Stimulated activated CD8-positive, alpha-beta memory T cell treated with anti-CD3 and anti-CD28 coated beads, Interleukin-12 subunit alpha, Interleukin-12 subunit beta, amount 100 ng/mL, for 24 hours (primary cell): ENCODE data around the gene NFKBIZ.
"Not testable (repeated sequence)": the region's sequence is repeated elsewhere in the genome, so short reads cannot be mapped to it uniquely, and the experiment has no call there.

Experiments
- DNase-seq: peaks from one replicate; pipeline ENCODE4 v3.0.0-alpha.2; 2020; ENCODE audit errors: extremely low read depth

The NFKBIZ gene

DNA sequence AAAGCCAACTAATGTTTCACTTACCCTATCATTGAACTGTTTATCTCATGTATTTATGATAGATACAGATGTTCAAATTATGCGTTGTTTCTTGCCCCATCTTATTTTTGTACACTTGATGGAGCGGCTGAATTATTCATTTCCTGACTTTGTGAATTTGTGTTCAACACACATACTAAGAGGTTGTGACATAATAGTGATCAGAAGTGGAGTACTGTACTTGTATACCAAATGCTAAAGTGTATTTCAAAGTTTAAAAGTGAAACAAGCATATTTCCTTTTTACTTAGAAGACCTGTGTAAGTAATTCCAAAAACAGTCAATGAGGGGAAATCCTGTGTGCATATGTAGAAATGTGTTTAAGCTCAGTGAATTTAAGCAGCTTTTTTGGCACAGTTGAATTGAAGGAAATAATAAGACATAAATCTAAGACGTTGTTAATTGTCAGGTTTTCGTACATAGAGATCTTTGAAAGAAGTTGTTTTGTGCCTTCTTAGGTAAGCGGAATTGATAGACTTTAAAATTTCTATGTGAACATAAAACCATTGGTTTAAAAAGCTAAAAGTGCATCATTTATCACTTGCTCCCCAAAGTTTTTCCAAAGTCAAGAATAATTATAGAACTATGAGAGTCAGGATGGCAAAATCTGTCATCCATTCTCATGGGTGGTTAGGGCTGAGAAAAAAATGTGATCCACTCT, 1.9 kb downstream of the NFKBIZ start:
- no peak for DNase-seq

DNA sequence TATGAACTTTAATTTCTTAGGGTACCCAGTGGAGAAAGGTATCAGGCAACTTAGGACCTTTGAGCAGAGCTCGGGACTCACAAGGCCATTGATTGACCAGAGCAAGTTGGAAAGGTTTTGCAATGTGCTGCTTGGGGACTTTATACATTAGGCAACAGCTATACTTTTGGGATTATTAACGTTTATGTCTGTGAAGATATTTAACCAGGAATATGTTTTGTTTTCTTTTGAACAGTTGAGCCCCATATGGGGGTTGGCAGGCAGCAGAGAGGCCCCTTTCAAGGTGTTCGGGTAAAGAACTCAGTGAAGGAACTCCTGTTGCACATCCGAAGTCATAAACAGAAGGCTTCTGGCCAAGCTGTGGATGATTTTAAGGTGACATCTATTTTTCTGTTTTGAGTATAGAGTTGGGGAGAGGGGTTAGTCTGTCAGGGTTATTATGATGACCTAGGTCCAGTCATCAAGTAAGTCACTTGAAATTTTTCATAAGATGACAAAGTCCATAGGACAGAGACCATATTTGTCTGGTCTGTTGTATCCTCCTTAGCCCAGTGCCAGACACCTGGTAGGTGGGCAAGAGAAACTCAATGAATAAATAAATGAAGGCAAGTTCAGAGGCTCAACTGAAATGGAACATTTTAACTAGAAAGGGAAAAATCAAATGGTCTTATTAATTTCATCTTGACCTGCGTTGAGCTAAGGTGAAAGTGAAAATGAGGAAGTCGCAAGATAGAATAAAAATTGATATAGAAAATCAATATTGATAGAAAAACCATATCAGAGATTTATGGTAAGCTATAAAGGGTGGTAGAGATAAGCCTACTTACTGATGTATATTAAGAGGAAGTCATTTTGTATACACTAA, 2.8 kb downstream of the NFKBIZ start:
- no peak for DNase-seq

DNA sequence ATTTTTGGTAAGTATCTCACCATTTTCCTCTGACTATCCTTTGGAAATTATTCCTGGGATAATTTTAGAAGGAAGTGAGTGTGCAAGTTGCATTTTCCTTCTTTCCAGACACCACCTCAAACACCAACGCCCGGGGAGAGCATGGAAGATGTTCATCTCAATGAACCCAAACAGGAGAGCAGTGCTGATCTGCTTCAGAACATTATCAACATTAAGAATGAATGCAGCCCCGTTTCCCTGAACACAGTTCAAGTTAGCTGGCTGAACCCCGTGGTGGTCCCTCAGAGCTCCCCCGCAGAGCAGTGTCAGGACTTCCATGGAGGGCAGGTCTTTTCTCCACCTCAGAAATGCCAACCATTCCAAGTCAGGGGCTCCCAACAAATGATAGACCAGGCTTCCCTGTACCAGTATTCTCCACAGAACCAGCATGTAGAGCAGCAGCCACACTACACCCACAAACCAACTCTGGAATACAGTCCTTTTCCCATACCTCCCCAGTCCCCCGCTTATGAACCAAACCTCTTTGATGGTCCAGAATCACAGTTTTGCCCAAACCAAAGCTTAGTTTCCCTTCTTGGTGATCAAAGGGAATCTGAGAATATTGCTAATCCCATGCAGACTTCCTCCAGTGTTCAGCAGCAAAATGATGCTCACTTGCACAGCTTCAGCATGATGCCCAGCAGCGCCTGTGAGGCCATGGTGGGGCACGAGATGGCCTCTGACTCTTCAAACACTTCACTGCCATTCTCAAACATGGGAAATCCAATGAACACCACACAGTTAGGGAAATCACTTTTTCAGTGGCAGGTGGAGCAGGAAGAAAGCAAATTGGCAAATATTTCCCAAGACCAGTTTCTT, 3.9 kb downstream of the NFKBIZ start:
- DNase-seq: no peak

DNA sequence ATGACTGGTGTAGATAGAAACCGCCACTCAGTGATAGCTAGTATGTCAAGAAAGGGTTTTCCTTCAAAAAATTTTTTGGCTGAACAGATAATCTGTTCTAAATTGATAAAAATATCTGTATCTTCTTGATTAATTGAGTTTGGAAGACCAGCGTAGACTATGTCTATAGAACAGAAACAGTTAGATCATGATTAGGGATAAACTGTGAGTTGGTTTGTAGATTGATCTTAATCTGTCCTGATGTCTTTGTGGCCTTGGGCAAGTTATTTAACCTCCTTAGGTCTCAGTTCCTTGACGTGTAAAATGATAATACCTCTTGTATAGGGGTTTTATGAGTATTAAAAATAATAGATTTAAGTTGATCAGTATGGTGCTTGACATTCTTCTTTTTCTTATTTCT, 4.7 kb downstream of the NFKBIZ start:
- no peak for DNase-seq

DNA sequence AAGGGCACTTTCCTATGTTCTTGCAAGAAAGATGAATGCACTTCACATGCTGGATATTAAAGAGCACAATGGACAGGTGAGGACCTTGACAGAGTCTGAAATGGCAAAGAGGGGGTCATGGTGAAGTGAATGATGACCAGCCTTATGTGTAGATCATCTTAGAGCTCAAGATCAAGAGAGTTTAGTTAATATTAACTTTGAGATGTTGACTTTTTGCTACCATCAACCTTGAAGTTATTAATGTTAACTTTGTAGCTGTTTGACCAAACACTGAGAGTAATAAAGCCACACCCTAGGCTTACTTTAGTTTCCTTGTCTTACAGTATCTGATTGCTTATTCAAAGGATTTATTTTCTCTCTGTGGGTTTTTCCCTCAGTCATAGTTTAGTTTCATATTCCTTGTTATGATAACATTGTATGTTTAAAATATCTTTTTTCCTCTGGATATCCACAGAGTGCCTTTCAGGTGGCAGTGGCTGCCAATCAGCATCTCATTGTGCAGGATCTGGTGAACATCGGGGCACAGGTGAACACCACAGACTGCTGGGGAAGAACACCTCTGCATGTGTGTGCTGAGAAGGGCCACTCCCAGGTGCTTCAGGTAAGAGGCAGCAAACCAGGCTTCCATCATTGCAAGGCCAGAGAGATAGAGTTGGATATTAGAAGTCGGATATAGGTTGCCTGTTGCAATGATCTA, 5.4 kb downstream of the NFKBIZ start:
- no peak for DNase-seq

DNA sequence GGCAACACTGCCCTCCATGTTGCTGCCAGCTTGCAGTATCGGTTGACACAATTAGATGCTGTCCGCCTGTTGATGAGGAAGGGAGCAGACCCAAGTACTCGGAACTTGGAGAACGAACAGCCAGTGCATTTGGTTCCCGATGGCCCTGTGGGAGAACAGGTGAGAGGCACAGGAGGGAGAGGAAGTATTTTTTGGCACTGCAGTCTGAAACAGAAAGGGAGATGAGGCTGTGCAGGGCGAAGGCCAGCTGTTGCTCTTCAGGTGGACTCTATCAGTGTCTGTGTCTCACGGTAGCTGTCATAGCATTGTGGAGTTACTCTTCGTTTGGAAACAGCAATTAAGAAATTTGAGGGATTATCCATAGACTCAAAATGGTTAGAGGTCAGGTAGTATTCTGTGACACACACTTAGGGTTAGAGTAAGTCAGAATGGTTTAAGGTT, 8.0 kb downstream of the NFKBIZ start:
- DNase-seq: no peak

DNA sequence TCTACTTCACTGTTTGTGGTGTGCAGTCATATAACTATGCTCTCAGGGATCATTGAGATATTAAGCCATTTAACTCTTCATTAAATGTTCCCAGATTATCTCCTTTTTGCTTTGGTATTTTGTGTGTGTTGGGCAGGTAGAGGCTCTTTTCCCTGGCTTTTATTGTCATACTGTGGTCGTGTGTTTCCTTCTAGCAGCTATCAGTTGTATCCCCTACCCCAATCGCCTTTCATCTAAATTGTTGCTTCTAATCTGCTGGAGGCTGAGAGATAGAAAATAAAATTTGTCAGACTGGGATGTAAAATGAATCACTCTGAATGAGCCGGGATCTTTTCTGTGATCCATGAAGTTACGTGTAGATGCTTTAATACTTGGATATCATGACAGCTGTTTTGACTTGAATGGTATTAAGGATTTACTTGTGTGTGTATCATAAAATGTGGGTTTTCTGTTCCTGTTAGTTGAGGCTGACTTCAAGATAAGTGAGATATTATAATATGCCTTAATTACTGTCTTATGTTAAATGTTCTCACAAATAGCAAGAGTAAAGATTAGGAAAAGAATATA, 9.2 kb downstream of the NFKBIZ start:
- DNase-seq: no peak

DNA sequence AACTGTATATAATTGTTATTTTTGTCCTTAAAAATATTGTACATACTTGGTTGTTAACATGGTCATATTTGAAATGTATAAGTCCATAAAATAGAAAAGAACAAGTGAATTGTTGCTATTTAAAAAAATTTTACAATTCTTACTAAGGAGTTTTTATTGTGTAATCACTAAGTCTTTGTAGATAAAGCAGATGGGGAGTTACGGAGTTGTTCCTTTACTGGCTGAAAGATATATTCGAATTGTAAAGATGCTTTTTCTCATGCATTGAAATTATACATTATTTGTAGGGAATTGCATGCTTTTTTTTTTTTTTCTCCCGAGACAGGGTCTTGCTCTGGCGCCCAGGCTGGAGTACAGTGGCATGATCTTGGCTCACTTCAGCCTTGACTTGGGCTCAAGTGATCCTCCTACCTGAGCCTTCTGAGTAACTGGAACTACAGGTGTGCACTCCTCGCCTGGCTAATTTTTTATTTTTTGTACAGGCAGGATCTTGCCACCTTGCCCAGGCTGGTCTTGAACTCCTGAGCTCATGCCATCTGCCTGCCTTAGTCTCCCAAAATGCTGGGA, 10.7 kb downstream of the NFKBIZ start:
- DNase-seq: no peak

DNA sequence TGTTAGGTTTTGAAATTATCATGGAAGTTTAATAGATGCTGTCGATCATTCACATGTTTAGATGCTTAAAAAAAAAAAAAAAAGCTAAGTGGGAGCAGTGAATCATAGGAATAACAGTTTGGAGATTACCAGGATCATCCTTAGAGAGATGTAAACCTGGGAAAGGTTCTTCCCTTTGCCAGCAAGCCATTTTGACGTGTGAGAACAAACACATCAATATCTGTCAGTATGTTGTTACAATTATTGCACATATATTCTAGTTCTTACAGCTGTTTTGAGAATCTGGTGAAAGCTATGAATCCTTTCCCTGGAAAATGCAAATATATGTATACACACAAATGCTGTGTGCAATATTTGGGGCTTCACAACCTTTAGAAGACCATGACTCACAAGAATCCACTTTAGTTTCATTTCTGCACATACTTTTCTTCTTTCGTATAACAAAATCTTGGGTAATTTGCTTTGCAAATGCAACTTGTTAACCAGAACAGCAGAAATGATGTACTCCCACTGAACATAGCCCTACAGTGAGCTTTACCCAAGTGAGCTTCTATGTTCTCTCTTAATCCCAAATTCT, 12.0 kb downstream of the NFKBIZ start:
- DNase-seq: no peak

DNA sequence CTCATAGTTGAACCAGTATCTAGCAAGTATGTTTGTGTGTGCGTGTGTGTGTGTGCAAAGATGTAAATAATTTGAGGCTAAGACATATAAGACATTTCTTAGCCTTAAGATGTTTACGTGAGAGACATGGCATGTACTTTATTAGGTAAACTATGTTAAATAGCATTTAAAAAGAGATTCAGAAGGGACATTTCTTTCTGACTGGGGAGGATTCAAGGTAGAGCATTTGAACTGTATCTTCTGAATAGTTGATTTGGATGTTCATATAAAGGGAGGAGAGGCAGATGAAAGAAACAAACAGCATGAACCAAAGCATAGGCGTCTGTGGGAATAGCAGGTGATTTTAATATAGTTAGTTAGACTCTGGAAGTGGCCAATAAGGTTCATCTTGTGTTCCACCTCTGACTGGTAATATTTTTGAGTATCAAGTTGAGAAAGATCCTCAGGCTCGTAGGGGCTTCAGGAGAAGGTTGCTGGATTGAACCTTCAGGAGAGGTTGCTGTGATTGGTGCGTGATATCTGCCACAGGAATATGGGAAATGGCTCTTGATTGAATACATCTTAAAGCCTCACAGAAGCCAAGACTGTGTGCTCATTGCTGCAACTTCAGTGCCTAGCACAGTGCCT, 12.6 kb downstream of the NFKBIZ start:
- no peak for DNase-seq

DNA sequence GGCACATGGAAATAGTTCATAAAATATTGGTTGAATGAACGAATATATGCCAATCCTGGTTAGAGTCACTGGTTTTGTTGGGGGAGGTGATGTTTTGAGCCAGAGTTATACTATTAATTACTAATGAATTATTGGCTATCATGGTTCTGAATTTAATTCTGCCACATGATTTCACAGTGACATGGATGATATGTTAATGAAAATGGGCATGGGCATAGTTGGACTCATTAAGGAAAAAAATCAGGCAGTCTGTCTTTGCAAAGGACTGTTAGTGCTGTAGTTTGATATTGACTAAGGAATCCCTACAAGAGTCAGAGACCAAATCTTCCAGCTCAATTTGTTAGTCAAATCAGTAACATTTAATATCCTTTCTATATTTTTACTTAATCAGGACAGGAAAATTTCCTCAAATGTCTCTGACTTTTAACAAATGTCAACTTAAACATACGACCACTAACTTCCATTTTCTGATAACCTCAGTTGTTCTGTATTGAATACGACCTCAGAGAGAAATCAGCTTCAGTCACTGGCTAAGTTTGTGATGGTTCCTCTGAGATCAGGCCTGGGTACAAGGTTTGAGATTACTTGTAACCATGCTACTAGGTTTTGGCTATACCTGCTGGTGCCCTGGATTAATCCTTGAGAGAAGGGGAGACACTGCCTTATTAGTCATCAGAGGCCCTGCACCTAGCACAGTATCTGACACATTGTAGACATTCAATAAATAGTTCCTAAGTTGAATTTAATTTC, 13.3 kb downstream of the NFKBIZ start:
- DNase-seq: no peak

DNA sequence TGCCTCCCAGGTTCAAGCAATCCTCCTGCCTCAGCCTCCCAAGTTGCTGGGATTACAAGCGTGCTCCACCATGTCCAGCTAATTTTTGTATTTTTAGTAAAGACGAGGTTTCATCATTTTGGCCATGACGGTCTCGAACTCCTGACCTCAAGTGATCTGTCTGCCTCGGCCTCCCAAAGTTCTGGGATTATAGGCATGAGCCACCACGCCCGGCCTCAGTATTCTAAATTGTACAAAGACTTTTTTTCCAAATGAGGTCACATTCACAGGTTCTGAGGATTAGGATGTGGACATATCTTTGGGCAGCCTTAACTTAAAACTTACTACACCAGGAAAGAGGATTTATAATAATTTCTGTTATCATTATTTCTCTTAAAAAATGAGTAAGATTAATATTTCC, 15.6 kb downstream of the NFKBIZ start:
- DNase-seq: not testable (repeated sequence)

DNA sequence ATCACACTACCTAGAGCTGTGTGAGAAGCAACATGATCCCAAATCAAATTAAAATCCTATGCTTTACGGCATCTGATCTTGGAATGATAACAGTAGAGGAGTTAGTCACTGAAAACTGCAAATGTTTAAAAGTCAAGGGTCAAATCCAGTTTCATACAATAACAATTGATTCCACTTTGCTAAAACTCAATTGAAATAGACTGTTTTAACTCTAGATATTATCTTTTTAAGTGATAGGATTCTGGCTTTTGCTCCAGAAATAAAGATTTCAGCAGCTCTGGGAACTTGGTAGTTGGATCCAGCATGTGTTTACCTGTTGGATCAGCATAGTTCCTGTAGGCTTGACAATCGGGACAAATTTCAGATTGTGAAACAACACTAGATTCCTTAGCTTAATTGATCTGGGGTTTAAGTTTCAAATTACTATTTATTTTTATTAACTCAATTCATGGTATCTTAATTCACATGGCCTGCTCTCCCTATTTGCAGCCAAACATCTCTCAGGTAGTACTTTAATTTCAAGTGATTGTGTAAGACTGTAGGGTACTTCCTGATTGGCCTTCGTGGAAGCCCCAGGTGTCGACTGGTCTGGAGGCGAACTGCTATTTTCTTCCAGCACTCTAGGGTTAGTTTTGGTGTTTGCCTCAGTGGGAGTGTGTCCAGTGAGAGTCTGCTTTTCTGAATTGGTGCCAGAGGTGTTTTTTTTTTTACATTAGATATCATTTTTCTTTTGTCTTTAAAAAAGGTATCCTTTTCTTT, 16.6 kb downstream of the NFKBIZ start:
- DNase-seq: no peak

DNA sequence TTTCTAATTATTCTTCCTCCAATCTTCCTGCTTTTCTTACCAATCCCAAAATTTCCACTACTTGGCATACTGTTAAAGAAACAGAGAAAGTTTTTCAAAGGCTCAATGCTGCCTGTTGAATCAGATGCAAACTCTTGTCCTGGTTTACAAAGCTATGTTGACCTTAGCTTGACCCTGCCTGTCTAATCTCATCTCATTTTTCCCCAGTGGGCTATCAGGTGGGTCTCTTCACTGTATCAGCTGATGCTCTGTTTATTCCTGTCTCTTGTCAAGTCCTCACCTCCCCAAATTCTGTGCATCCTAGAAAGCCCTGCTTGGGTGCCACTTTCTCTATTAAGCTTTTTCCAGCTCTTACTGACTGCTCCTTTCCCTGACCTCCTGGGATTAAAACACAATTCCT, 18.2 kb downstream of the NFKBIZ start:
- no peak for DNase-seq

DNA sequence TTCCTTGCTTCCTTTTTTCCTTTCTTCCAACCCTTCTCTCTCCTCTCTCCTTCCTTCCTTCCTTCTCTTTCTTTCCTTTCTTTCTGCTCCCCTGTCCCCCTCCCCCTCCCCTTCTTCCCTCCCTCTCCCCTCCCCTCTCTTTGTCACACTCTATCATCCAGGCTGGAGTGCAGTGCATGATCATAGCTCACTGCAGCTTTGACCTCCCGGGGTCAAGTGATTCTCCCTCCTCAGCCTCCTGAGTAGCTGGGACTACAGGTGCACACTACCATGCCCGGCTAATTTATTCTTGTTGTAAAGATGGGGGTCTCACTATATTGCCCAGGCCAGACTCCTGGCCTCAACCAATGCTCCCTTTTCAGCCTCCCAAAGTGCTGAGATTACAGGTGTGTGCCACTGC, 18.7 kb downstream of the NFKBIZ start:
- DNase-seq: no peak

DNA sequence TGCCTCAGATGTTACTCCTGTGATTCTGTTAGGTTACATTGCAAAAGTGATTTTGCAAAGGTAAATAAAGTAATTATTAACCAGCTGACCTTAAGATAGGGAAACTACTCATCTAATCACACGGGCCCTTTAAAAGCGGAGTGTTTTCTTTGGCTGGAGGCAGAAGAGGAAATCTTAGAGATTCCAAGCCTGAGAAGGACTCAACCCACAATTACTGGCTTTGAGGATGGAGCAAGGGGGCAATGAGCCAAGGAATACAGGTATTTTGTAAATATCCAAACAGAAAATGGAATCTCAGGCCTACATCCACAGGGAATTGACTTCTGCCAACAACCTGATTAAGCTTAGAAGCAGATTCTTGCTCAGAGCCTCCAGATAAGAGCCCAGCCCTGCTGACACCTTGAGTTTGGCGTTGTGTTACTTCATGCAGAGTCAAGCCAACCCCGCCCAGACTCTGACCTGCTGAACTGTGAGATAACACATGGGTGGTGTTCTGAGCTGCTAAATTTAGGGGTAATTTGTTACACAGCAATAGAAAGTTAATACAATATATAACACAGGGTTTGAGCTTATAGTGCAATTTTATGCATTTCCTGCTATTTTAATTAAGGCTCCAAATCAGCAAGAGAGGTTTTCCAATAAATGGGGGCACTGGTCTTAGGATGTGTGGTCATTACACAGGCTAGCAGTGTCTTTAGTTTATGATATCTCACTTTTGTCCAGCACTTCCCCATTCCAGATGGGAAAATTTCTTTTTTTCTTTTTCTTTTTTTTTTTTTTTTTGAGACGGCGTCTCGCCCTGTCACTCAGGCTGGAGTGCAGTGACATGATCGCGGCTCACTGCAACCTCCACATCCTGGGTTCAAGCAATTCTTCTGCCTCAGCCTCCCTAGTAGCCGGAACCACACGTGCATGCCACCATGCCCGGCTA, 19.5 kb downstream of the NFKBIZ start:
- DNase-seq: no peak

DNA sequence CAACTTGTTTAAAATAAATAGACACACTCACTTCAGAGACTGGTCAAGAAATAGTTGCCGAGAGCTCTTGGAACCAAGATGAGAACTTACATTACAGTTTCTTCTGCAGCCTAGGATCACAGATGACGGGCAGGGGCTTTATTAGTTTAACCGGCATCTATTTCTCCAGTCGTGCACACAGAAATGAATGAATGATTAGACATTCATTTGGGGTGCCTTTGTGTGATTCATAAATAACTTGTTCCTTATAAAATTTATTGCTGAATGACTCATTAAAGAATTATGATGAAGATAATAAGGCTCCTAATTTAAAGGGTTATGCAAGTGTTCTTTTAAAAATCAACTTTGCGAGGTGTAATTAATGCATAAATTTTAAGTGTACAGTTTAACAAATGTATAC, 20.8 kb downstream of the NFKBIZ start:
- no peak for DNase-seq

DNA sequence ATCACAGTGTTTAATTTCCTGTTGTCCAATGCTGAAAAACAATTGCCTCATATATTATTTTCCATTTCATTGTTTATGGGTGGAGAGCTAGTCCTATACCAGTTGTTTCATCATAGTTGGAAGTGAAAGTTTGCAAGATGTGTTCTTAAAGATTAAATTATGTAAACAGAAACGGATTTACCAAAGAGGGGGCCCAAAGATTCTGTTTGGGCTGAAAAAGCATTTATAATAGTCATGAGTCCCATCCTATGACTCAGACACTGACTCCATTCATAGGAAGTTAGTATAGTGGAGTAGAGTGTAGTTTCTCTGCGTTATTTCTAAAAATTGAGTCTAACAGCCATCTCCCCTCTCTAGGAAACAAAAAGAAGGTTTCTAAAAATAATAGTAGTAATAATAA, 24.3 kb downstream of the NFKBIZ start:
- no peak for DNase-seq
